Epithelial cell of proximal tubule (primary cell): ENCODE measurements around the gene PIGP. TPM values are rescaled to one million over a fixed set of nuclear protein-coding genes. Genes with fewer than 3 reads are reported as not detected.

Experiments used
- DNase-seq: peaks from one replicate; pipeline ENCODE4 v3.0.0-alpha.2; 2011; ENCODE audit warnings: low read depth
- H3K4me3 ChIP-seq: 2 replicates; pipeline ENCODE4 v1.5.1; 2011; ENCODE audit warnings: low read depth, mild to moderate bottlenecking, low read length
- total RNA-seq: library from RNA; depleted of rRNA; stranded (reverse); fragments of >200 nt; gene quantifications from 2 replicates; pipeline ENCODE4 v1.2.3, GENCODE V29; 2015
- TF ChIP-seq, protein P1 (sequence below): conservative IDR thresholded peaks from 2 replicates; pipeline ENCODE4 v1.5.1; 2012; ENCODE audit warnings: low read depth, mild to moderate bottlenecking, low read length

Gene PIGP
- total RNA-seq, 1 donor from 2014 or later: 7.7 TPM

DNA sequence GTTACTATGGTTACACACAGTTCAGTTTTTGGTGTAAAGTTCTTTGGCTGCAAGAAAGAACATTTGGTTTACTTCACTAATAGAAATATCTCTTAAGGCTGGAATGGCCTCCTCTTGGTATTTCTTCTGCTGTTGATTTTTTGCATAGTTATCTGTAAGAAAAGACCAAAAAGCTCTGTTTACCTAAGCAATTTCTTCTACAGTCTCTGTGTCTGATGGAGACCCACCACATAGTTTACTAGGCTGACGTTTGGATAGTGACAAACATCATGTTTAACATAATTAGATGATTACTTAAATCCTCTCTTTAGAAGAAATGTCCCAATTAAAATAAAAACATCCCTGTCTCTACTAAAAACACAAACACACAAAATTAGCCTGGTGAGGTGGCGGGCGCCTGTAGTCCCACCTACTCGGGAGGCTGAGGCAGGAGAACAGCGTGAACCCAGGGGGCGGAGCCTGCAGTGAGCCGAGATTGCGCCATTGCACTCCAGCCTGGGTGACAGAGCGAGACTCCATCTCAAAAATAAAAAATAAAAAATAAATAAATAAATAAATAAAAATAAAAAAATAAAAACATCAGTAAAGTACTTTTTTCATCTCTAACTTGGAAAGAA lies 7.2 kb downstream of the PIGP start:
- no peak overlapping the region for H3K4me3 ChIP-seq
- DNase-seq: no peak
- TF ChIP-seq, protein P1, sequence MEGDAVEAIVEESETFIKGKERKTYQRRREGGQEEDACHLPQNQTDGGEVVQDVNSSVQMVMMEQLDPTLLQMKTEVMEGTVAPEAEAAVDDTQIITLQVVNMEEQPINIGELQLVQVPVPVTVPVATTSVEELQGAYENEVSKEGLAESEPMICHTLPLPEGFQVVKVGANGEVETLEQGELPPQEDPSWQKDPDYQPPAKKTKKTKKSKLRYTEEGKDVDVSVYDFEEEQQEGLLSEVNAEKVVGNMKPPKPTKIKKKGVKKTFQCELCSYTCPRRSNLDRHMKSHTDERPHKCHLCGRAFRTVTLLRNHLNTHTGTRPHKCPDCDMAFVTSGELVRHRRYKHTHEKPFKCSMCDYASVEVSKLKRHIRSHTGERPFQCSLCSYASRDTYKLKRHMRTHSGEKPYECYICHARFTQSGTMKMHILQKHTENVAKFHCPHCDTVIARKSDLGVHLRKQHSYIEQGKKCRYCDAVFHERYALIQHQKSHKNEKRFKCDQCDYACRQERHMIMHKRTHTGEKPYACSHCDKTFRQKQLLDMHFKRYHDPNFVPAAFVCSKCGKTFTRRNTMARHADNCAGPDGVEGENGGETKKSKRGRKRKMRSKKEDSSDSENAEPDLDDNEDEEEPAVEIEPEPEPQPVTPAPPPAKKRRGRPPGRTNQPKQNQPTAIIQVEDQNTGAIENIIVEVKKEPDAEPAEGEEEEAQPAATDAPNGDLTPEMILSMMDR: no peak

DNA sequence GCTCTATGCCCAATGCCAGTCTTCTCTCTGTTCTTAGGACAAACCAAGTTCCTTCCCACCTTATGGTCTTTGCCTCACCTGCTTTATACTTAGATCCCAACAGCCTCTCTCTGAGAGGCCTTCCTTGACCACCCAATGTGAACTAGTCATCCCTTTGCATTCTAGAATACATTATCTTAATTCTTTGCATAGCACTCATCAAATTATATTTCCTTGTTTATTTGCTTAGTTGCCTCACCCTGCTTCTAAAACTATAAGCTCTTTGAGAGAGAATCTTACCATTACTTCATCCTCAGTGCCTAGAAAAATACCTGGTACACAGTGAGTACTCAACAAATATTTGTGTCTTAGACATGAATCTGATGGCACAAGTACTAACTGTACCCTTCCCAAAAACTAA lies 8.0 kb downstream of the PIGP start:
- TF ChIP-seq, protein P1: no peak
- no peak for DNase-seq
- H3K4me3 ChIP-seq: no peak overlapping the region

DNA sequence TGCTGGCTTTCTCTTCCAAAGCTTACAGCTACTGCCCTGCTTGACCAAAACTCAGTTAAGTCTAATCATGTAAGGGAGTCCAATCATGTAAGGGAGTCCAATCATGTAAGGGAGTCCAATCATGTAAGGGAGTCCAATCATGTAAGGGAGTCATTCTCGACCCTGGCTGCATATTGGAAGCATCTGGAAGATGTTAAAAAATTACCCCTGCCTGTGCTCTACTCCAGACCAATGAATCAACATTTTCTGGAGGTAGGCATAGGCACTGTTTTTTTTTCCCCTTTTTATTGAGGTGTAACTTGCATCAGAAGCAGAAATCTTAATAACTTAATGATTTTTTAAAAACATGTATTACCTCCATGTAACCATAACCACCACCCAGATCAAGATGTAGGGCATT lies 9.4 kb downstream of the PIGP start:
- TF ChIP-seq, protein P1: no peak
- no peak for DNase-seq
- H3K4me3 ChIP-seq: no peak overlapping the region

DNA sequence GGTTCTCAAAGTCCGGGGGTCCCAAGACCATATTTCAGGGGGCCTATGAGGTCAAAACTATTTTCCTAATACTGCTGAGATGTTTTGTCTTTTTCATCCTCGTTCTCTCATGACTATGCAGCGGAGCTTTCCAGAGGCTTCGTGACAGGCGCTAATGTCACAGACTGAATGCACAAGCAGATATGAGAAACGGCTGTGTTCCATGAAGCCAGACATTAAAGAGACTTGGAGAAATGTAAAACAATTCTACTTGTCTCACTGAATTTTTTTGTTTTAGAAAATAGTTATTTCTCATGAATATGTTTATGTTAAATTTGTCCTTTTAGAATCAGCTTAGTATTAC lies 10.3 kb downstream of the PIGP start:
- DNase-seq: no peak
- TF ChIP-seq, protein P1: no peak
- H3K4me3 ChIP-seq: no peak overlapping the region

DNA sequence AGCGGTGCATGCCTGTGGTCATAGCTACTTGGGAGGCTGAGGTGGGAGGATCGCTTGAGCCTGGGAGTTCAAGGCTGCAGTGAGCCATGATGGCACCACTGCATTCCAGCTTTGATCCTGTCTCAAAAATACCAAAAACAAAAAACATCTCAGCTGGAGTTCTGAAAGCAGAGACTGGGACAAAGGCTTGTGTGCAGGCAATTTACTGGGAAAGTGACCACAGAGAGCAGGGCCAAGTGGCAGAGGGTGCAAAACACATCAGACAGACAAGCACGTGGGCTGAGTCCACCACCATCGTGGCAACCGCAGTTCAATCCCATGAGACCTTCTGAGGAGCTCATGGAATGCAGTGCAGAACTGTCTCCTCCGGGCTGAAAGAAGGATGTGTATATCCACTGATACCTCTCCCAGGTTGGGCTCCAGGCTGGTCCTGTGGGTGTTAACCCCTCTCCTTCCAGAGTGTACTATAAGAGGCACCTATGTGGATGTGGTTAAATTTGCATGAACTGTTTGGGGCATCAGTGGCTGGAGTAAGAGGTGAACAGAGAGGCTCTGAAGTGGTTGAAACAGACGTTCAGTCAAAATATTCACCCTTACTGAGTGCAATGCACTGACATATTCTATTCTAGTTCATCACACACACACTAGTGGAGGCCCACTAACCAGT lies 10.8 kb downstream of the PIGP start:
- no peak overlapping the region for H3K4me3 ChIP-seq
- DNase-seq: no peak
- TF ChIP-seq, protein P1: no peak

DNA sequence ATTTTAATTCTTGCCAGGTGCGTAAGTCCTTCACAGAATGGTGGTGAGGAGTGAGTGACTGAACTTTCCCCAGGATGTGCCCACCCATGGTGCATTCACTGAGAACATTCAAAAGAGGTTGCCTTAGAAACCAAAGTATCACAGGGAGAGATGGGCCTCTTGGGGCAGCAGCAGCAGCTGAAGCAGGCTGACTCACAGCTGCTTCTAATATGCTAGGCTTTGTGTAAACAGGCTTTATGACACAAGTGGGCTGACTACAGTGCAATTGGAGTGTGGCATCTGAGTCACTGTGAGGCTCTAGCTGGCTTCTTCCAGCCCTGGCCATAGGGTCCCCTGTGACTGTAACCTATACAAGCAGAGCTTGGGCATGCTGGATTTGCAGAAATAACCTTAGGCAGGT lies 12.6 kb downstream of the PIGP start:
- no peak overlapping the region for H3K4me3 ChIP-seq
- peak; percentile 68 for DNase-seq
- TF ChIP-seq, protein P1: peak; percentile 27

DNA sequence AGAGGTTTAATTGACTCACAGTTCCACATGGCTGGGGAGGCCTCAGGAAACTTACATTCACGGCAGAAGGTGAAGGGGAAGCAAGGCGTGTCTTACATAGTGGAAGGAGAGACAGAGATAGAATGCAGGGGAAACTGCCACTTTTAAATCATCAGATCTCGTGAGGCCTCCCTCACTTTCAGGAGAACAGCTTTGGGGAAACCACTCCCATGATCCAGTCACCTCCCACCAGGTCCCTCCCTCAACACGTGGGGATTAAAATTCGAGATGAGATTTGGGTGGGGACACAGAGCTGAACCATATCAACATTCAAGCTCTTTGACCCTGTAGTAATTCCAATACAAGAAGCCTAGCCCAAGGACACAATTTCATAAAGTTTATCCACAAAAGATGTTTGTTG lies 13.7 kb downstream of the PIGP start:
- no peak for DNase-seq
- TF ChIP-seq, protein P1: no peak
- H3K4me3 ChIP-seq: no peak overlapping the region
